ENCODE data around the gene PLAC1.

The PLAC1 gene

GRCh38 chrX:134660627-134661026 is 2.4 kb upstream of the PLAC1 start:
- TF ChIP-seq YY1 (IDR thresholded peaks at IDR 0.05; ENCODE audit: low read depth): no peak
- TF ChIP-seq MAX (IDR thresholded peaks at IDR 0.05): no peak
- TF ChIP-seq FOXM1 (IDR thresholded peaks at IDR 0.05; ENCODE audit: borderline replicate concordance, low read depth): no peak
- no peak for TF ChIP-seq TEAD4 (IDR thresholded peaks at IDR 0.05)
- TF ChIP-seq, protein P1, sequence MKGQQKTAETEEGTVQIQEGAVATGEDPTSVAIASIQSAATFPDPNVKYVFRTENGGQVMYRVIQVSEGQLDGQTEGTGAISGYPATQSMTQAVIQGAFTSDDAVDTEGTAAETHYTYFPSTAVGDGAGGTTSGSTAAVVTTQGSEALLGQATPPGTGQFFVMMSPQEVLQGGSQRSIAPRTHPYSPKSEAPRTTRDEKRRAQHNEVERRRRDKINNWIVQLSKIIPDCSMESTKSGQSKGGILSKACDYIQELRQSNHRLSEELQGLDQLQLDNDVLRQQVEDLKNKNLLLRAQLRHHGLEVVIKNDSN (IDR thresholded peaks at IDR 0.05): no peak
- no peak for TF ChIP-seq TAF1 (IDR thresholded peaks at IDR 0.05; ENCODE audit: low read depth)
- TF ChIP-seq ZBTB7A (IDR thresholded peaks at IDR 0.05; ENCODE audit: low read depth): no peak
- no peak for TF ChIP-seq EP300 (IDR thresholded peaks at IDR 0.05; ENCODE audit: borderline replicate concordance)
- TF ChIP-seq CREB1 (IDR thresholded peaks at IDR 0.05; ENCODE audit: low read depth): no peak
- TF ChIP-seq TCF12 (IDR thresholded peaks at IDR 0.05; ENCODE audit: low read depth): no peak
- TF ChIP-seq EGR1 (IDR thresholded peaks at IDR 0.05): no peak
- TF ChIP-seq RAD21 (IDR thresholded peaks at IDR 0.05; ENCODE audit: low read depth): no peak
- TF ChIP-seq REST (IDR thresholded peaks at IDR 0.05; ENCODE audit: low read depth): no peak
- no peak for TF ChIP-seq NFIC (IDR thresholded peaks at IDR 0.05)
- no peak for TF ChIP-seq CEBPB (IDR thresholded peaks at IDR 0.05)

- no peak for TF ChIP-seq NFIC (IDR thresholded peaks at IDR 0.05)
- no peak for TF ChIP-seq YY1 (IDR thresholded peaks at IDR 0.05; ENCODE audit: low read depth)
- no peak for TF ChIP-seq TEAD4 (IDR thresholded peaks at IDR 0.05)
- TF ChIP-seq MAX (IDR thresholded peaks at IDR 0.05): no peak
- TF ChIP-seq CEBPB (IDR thresholded peaks at IDR 0.05): no peak
- TF ChIP-seq FOXM1 (IDR thresholded peaks at IDR 0.05; ENCODE audit: borderline replicate concordance, low read depth): no peak
- TF ChIP-seq TCF12 (IDR thresholded peaks at IDR 0.05; ENCODE audit: low read depth): no peak
- no peak for TF ChIP-seq TAF1 (IDR thresholded peaks at IDR 0.05; ENCODE audit: low read depth)
- no peak for TF ChIP-seq EGR1 (IDR thresholded peaks at IDR 0.05)
- TF ChIP-seq, protein P1 (IDR thresholded peaks at IDR 0.05): no peak
- TF ChIP-seq CREB1 (IDR thresholded peaks at IDR 0.05; ENCODE audit: low read depth): no peak
- TF ChIP-seq REST (IDR thresholded peaks at IDR 0.05; ENCODE audit: low read depth): no peak
These were observed 1.5 kb upstream of the PLAC1 start for GRCh38 chrX:134659761-134660160.

GRCh38 chrX:134658760-134659023 is 421 bp upstream of the PLAC1 start:
- no peak for TF ChIP-seq RAD21 (IDR thresholded peaks at IDR 0.05; ENCODE audit: low read depth)
- TF ChIP-seq NFIC (IDR thresholded peaks at IDR 0.05): no peak
- TF ChIP-seq CREB1 (IDR thresholded peaks at IDR 0.05; ENCODE audit: low read depth): no peak
- TF ChIP-seq ZBTB7A (IDR thresholded peaks at IDR 0.05; ENCODE audit: low read depth): no peak
- no peak for TF ChIP-seq TAF1 (IDR thresholded peaks at IDR 0.05; ENCODE audit: low read depth)
- no peak for TF ChIP-seq REST (IDR thresholded peaks at IDR 0.05; ENCODE audit: low read depth)
- TF ChIP-seq EP300 (IDR thresholded peaks at IDR 0.05; ENCODE audit: borderline replicate concordance): no peak
- TF ChIP-seq YY1 (IDR thresholded peaks at IDR 0.05; ENCODE audit: low read depth): no peak
- no peak for TF ChIP-seq EGR1 (IDR thresholded peaks at IDR 0.05)
- no peak for TF ChIP-seq FOXM1 (IDR thresholded peaks at IDR 0.05; ENCODE audit: borderline replicate concordance, low read depth)
- TF ChIP-seq CEBPB (IDR thresholded peaks at IDR 0.05): no peak
- TF ChIP-seq TCF12 (IDR thresholded peaks at IDR 0.05; ENCODE audit: low read depth): no peak

- TF ChIP-seq NFIC (IDR thresholded peaks at IDR 0.05) (no peak), TEAD4 (IDR thresholded peaks at IDR 0.05) (no peak), EP300 (IDR thresholded peaks at IDR 0.05; ENCODE audit: borderline replicate concordance) (no peak), MAX (IDR thresholded peaks at IDR 0.05) (no peak)
These were observed 3.8 kb downstream of the PLAC1 start for GRCh38 chrX:134654398-134655012.

Data from Ishikawa (cell line).